Caco-2 (cell line): ENCODE data around the gene TTC39A. TPM values are rescaled to one million over a fixed set of nuclear protein-coding genes. Genes with fewer than 3 reads are reported as not detected.

ENCODE experiments used
- BruUV-seq: library from RNA; stranded (reverse); fragments of 400-500 nt; replicated peaks from 2 replicates; lab custom pipeline; 2021; lab: Mats Ljungman, UMichigan
- CTCF ChIA-PET: fragments of 300-600 bp; sonication (Branson Sonifier 250); formaldehyde crosslinking; loops from one replicate; lab custom pipeline; 2022; ENCODE audit warnings: antibody characterized with exemption; lab: Charles Lee
- POLR2A ChIA-PET: fragments of 300-600 bp; sonication (Branson Sonifier 250); formaldehyde crosslinking; loops from one replicate; lab custom pipeline; 2022; ENCODE audit warnings: antibody characterized with exemption; lab: Charles Lee
- DNase-seq, 2 experiments: peaks; one replicate each; pipeline versions ENCODE4 v3.0.0 to v3.0.0-alpha.2; 2020 to 2022
- H3K27me3 ChIP-seq: replicated peaks from 2 replicates; pipeline ENCODE4 v1.6.0; 2011; ENCODE audit warnings: low read length; ENCODE audit not compliant: control insufficient read depth, insufficient read depth
- H3K36me3 ChIP-seq: 2 replicates; pipeline ENCODE4 v1.5.1; 2011; ENCODE audit warnings: low read length; ENCODE audit not compliant: control insufficient read depth, insufficient read depth
- H3K4me1 ChIP-seq: fragments of 250-450 bp; sonication (Bioruptor Pico); 2 replicates; pipeline ENCODE4 v1.5.1; 2020; ENCODE audit warnings: mild to moderate bottlenecking
- H3K4me3 ChIP-seq: 2 replicates; pipeline ENCODE4 v1.5.1; 2011; ENCODE audit warnings: low read depth, mild to moderate bottlenecking, control low read depth, low read length
- H3K9me3 ChIP-seq: fragments of 250-450 bp; sonication (Bioruptor Pico); 2 replicates; pipeline ENCODE4 v1.5.1; 2020; ENCODE audit warnings: mild to moderate bottlenecking, moderate library complexity
- H3K27ac Mint-ChIP-seq: one replicate; pipeline ENCODE4 v1.8.0; 2022; ENCODE audit warnings: mixed read lengths; ENCODE audit not compliant: unreplicated experiment
- H3K27me3 Mint-ChIP-seq: one replicate; pipeline ENCODE4 v1.8.0; 2022; ENCODE audit warnings: mixed read lengths; ENCODE audit not compliant: insufficient read depth, unreplicated experiment
- H3K36me3 Mint-ChIP-seq: one replicate; pipeline ENCODE4 v1.8.0; 2022; ENCODE audit warnings: mild to moderate bottlenecking, mixed read lengths; ENCODE audit not compliant: insufficient read depth, unreplicated experiment
- H3K4me1 Mint-ChIP-seq: one replicate; pipeline ENCODE4 v1.8.0; 2022; ENCODE audit warnings: low read depth, mixed read lengths; ENCODE audit not compliant: unreplicated experiment
- H3K4me3 Mint-ChIP-seq: one replicate; pipeline ENCODE4 v1.8.0; 2022; ENCODE audit warnings: mild to moderate bottlenecking, moderate library complexity, mixed read lengths; ENCODE audit not compliant: unreplicated experiment
- H3K9me3 Mint-ChIP-seq: one replicate; pipeline ENCODE4 v1.8.0; 2022; ENCODE audit warnings: mixed read lengths; ENCODE audit not compliant: unreplicated experiment
- CTCF ChIP-seq, 2 experiments: fragments of 200-600 bp in 1 of 2; IDR thresholded peaks; 1 replicate in 1 of 2; 2 replicates in 1 of 2; pipeline versions ENCODE4 v1.5.1 to v1.8.0; 2011 to 2022; ENCODE audit warnings: antibody characterized with exemption in 1 of 2, control low read depth in 1 of 2, inconsistent platforms in 1 of 2, low read depth in 1 of 2, low read length in 1 of 2, mild to moderate bottlenecking in 1 of 2, moderate library complexity in 1 of 2; ENCODE audit not compliant: insufficient read depth in 1 of 2, severe bottlenecking in 1 of 2, unreplicated experiment in 1 of 2
- intact Hi-C: fragments of 100-400 bp; cut with micrococcal nuclease; formaldehyde crosslinking; loops from one replicate; pipeline ENCODE4 v1.10.0; 2022; ENCODE audit not compliant: unreplicated experiment
- total RNA-seq: library from RNA; stranded (reverse); gene quantifications from 2 replicates; pipeline ENCODE4 v1.2.3, GENCODE V29; 2022

TTC39A gene
- total RNA-seq, 1 experiment from 2014 or later: 21.0 TPM

GRCh38 chr1:51295926-51296325, 34.4 kb downstream of the TTC39A start:
- intact Hi-C loops: loop anchor here (2.0 kb wide), 1 partner anchor 207 kb away; no protein-coding TSS in a partner anchor

GRCh38 chr1:51294566-51295184, 35.7 kb downstream of the TTC39A start:
- Histone ChIP-seq H3K36me3 (no peaks in the 10 kb centered on the region; the same call in 1 of the 2 replicates), H3K27me3 (no peaks in the 10 kb centered on the region), H3K4me3 (no peak overlapping the region), H3K4me1 (peaks cover 10% of the 10 kb centered on the region), H3K9me3 (no peaks in the 10 kb centered on the region)
- ChIA-PET CTCF (no interaction called here), POLR2A (no interaction called here)
- Mint-ChIP-seq H3K4me1 (peaks cover 13% of the 10 kb centered on the region), H3K27ac (no peak overlapping the region), H3K27me3 (no peaks in the 10 kb centered on the region), H3K9me3 (no peaks in the 10 kb centered on the region), H3K4me3 (no peak overlapping the region), H3K36me3 (peaks cover 20% of the 10 kb centered on the region)
- TF ChIP-seq CTCF (IDR thresholded peaks at IDR 0.05; ENCODE audit: insufficient read depth in 1 of 2, low read depth in 1 of 2, low read length in 1 of 2, severe bottlenecking in 1 of 2, unreplicated experiment in 1 of 2): no peak
- DNase-seq: no peak
- intact Hi-C loops: no loop called here
- no TSS peak for BruUV-seq

More at GRCh38 chr1:51295926-51296325, 34.4 kb downstream of the TTC39A start:
- H3K4me1 Mint-ChIP-seq: peaks cover 13% of the 10 kb centered on the region
- H3K9me3 Mint-ChIP-seq: no peaks in the 10 kb centered on the region
- H3K27me3 Mint-ChIP-seq: no peaks in the 10 kb centered on the region
- no peak for DNase-seq
- peaks cover 19% of the 10 kb centered on the region for H3K36me3 Mint-ChIP-seq
- H3K27ac Mint-ChIP-seq: peak overlapping the region; percentile 88
- no peak overlapping the region for H3K4me3 Mint-ChIP-seq
- BruUV-seq: no TSS peak
- Histone ChIP-seq H3K9me3 (no peaks in the 10 kb centered on the region), H3K4me3 (no peak overlapping the region), H3K27me3 (no peaks in the 10 kb centered on the region), H3K36me3 (no peaks in the 10 kb centered on the region; the same call in 1 of the 2 replicates), H3K4me1 (peaks cover 10% of the 10 kb centered on the region)
- POLR2A ChIA-PET: no interaction called here
- CTCF ChIA-PET: interaction anchor here (0.5 to 1.8 kb wide), 4 partner anchors 10 to 352 kb away, joined by 3 to 15 read pairs (median 6); partner anchors contain the start of gene RNF11
- no peak for TF ChIP-seq CTCF (IDR thresholded peaks at IDR 0.05; ENCODE audit: insufficient read depth in 1 of 2, low read depth in 1 of 2, low read length in 1 of 2, severe bottlenecking in 1 of 2, unreplicated experiment in 1 of 2)

- no peak overlapping the region for H3K27ac Mint-ChIP-seq
- intact Hi-C loops: no loop called here
- H3K36me3 Mint-ChIP-seq: peaks cover 26% of the 10 kb centered on the region
- Histone ChIP-seq H3K4me1 (peaks cover 10% of the 10 kb centered on the region), H3K36me3 (no peaks in the 10 kb centered on the region; the same call in 1 of the 2 replicates), H3K4me3 (no peak overlapping the region), H3K27me3 (no peaks in the 10 kb centered on the region), H3K9me3 (no peaks in the 10 kb centered on the region)
- no TSS peak for BruUV-seq
- CTCF ChIA-PET: no interaction called here
- no peak for TF ChIP-seq CTCF (IDR thresholded peaks at IDR 0.05; ENCODE audit: insufficient read depth in 1 of 2, low read depth in 1 of 2, low read length in 1 of 2, severe bottlenecking in 1 of 2, unreplicated experiment in 1 of 2)
- H3K4me1 Mint-ChIP-seq: peaks cover 13% of the 10 kb centered on the region
- no peaks in the 10 kb centered on the region for H3K27me3 Mint-ChIP-seq
- no peak overlapping the region for H3K4me3 Mint-ChIP-seq
- no peak for DNase-seq
- no peaks in the 10 kb centered on the region for H3K9me3 Mint-ChIP-seq
- POLR2A ChIA-PET: no interaction called here
These were observed 36.4 kb downstream of the TTC39A start for GRCh38 chr1:51293898-51294515.
